HG02870 (cell line): ENCODE results near the gene CDON.
"Not testable (repeated sequence)": the region's sequence is repeated elsewhere in the genome, so short reads cannot be mapped to it uniquely, and the experiment has no call there.

Experiments used
- ATAC-seq: cut with Tn5 transposase; IDR thresholded peaks from one replicate; pipeline ENCODE4 v1.9.1; 2021; ENCODE audit warnings: mild to moderate bottlenecking, moderate library complexity; ENCODE audit not compliant: unreplicated experiment

CDON gene

DNA sequence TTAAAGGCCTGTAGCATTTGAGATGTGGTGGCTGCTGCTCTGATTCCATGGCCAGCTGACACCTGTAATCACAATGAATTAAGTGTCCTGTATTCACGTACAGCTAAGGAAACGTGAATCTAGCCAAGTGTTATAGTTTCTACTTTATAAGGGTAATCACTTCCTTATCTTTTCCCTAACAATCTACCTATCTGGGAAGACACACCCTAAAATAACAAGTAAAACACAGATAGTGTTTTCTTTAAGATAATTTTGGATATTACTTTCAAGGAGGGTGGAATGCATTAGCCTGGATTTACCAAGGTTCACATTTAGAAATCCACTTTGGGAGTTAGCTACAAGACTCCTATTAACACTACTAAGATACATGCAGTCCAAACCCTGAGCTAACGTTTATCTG lies 11.5 kb downstream of the CDON start:
- no peak for ATAC-seq

DNA sequence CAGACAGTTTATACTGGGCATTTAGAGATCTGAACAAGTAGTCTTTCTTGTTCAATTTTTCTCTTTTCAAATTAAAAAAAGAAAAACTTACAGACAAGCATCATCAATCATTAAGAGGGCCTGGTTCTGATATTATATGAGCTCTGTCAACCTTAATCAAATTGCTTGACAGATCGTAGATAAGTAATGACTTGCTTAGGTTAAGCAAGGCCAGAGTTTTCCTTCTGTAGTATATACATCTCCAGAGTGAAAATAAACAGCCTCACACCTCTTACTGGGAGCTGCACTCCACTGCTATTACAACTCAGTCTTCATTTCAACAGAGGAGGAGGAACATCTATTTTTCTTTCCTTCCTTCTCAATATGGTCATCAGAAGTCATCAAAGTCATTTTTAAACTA lies 13.5 kb downstream of the CDON start:
- no peak for ATAC-seq

DNA sequence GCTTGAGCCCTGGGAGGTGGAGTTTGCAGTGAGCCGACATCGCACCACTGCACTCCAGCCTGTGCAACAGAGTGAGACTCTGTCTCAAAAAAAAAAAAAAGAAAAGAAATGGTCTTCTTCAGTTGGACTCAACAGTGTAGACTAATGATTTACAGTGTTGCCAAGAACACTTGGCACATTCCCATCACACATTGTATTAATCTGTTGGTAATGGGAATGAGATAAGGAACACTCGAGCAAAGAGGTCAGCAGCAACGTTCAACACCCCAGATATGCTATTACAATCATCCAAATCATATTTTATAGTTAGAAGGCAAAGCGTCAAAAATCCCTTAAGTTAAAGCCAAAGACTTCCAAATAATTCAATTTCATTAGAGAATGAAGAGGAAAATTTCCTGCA lies 14.5 kb downstream of the CDON start:
- ATAC-seq: no peak

DNA sequence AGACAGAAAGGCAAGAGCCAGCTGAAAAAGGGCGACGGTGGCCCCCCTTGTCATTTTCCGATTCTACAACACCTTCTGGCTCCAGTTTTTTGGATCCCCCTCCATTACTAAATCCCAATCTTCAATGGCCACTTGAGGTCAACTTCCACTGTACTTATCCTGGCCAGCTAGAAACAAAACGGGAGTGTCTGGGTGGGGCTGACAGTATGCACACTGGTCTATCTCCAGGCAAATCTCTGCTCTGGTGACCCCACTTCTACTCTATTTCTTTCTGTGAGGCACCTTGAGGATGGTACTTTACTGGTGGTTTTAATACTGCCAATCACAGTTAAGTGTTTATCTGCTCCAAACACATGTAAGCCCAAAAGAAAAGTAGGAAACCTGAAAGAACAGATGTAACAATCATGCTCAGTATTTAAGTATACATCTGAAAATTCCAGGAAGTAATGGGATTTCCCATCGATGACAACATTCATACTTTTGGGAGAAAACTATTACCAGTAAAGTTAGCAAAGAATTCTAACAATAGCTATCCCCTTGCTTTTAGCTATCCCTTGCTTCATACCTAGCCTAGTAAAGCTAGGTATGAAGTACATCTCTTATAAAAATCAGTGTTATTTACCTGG lies 16.0 kb downstream of the CDON start:
- ATAC-seq: no peak

DNA sequence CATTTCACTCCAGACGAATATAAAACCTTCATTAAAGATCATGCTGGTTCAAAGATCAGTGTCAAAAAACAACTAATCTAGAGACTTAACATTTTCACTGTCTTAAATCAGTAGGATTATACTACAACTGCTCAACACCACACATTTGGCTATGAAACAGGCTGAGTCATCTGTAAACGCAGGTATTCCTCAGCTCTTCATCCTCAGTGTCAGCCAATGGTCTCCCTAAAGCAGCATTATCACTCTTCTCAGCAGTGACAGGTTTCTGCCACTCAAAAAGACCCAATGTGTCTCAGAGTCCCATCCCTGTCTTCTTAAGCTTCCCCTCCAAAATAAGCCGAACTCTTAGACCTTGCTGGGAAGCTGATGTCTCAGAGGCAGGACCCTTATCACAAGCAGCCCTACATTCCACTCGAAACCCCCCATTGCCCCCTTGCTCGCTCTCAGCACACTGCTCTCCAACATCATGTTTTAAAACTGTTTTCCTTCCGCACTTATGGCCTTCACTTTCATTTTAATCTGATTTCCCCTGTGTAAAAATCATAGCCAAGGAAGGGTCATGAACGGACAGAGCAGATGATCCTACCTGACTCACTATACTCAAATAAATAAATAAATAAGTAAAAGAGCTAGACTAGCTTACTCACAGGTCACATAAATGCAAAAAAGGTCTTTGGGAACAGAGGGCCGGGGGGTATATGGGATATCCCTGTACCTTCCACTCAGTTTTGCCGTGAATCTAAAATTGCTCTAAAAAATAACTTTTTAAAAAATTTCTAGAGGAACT lies 23.0 kb downstream of the CDON start:
- ATAC-seq: no peak

DNA sequence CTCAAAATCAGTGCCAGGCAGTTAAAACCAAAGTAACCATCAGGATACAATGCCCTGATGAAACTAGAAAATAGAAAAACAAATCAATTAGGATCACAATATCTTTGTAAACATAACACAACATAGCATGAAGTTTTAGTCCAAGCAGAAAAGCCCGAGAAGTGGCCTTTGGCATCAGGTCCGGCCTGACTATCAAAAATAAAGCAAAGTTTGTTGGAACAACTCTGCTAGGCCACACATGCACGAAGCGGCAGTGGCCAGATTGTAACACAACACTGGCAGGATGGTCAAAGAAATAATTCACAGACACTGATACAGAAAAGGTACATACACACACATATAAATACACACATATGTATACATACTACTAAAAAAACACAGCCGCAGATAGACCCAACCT lies 26.9 kb downstream of the CDON start:
- ATAC-seq: no peak

DNA sequence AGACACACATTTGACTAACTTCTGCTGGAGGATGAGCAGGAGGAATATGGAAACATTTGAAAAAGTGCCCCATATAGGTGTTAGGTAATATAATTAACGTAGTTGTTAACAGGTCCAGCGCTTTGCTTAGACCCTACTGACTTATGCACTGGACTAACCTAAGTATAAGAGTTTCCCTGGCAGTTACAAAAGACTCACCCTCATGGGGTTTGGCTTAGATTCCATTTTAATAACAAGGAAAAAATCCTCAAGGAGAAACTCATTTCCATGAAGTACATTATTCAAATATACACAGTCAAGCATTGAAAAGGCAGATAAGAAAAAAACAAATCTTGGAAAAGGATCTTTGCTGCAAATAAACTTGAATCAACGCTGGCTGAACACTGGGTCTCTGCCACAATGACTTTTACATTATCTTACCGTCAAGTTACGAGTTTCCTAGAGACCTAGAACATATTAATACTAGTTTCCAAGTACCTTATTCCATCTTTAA lies 27.7 kb downstream of the CDON start:
- no peak for ATAC-seq

DNA sequence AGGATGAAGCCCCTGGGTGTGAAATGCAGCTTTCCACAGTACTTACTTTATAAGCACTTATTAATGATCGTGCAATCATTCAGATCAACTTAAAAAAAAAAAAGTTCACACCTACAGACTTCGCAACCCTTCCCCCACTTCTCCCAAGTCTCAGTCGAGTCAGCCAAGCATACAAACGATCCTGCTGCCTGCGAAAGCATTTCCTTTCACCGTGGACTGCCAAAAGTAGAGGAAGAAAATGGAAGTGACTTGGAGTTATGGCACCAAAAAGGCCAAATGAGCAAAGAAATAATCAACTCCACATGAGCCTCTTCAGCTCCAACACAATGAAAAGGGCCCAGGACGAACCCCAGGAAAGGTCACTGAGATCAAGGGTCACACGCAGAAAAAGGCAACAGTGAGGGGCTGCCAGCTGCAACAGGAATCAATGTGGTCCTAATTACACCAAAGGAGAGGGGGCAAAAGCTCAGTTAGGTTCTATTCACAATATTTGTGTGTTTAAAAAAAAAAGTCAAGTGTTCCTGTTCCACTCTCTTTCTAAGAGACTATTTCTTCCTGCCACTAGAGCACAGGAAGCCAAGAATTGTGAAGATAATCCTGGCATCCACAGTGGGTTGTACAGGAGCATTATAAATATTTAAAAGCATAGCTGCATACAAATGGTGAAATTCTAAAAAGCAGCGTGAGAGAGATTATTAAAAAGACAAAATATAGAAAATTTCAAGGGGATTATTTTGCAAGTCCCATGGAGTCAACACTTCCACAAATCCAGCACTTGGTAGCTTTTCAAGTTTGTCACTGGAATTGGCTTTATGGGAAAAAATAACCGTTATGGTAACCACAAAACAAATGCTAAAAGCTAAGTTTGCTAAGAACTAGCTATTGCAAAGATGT lies 28.4 kb downstream of the CDON start:
- ATAC-seq: no peak

DNA sequence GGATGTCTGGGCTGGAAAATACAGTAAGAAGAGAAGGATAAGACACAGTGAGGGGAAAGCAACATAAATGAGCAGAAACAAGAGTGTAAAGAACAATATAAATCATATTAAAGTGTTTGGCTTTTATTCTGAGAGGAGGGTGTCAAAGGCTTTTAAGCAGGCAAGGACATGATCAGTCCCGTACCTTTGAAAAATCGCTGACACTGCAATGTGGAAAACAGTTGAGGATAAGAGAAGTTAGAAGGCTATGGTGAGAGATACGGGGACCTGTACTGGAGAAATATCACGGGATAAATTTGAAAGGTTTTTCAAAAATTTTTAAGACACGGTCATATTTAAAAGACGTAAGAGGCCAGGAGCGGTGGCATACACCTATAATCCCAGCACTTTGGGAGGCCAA lies 30.3 kb downstream of the CDON start:
- ATAC-seq: no peak

DNA sequence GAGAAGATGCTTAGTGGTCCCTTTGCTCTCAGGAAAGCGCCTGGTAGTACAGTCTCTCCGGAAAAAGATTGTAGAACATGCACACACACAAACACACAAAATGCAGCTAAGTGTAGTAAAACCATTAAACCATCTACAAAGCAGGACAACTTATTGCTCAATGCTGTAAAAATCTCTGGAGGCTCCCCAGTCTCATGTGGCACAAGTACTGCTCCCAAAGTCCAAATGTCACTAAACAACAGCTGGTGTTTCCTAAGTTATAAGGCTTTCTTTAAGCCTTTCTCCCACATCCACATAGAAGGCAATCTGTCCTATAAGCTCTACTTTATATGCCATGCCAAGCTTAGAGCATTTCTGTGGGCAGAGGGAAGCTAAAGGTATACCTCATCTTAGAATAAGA lies 32.9 kb downstream of the CDON start:
- ATAC-seq: no peak

DNA sequence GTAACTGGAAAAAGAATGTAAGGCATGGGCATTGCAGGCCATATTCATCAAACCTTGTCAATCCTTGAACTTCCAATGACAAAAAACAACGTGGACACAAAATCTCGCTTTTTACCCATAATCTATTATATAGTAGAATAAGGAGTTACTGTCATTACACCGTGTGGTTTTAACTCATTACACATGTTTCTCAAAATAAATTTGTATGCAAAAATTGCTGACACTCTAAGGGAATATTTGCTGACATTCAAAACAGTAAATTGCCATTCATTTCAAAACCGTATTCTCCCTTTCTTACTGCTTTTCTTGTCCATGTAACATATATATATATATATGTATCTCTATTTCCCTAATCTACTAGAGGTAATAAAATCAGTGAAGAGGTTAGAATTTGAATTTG lies 33.4 kb downstream of the CDON start:
- ATAC-seq: no peak

DNA sequence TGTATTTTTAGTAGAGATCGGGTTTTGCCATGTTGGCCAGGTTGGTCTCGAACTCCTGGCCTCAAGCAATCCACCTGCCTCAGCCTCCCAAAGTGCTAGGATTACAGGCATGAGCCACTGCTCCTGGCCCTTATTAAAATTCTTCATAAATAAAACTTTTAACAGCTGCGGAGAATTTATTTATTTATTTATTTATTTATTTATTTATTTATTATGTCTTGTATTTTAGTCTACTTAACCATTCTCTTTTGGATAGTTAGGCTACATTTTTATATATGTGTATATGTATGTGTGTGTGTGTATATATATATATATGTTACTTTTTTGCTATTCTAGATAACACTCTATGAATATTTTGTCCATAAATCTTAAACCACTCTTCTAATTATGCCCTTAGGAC lies 34.1 kb downstream of the CDON start:
- ATAC-seq: not testable (repeated sequence)

DNA sequence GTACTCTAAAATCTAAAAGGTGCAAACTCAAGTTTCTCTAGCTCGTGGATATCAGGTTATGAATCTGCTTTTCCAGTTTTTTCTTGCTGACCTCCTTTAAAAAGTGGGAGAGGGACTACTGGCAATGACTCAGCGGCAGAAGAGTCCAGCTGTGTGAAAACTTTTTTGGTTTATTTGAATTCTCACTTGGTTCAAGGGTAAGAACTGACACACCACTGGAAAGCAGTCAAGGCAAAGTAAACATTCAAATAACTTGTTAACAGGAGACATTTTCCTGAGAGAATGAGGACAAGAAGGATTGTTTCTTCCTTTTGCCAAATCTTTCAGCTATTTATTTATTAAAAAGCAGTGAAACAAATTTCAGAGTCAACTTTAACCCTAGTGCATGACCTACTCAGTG lies 36.1 kb downstream of the CDON start:
- no peak for ATAC-seq

DNA sequence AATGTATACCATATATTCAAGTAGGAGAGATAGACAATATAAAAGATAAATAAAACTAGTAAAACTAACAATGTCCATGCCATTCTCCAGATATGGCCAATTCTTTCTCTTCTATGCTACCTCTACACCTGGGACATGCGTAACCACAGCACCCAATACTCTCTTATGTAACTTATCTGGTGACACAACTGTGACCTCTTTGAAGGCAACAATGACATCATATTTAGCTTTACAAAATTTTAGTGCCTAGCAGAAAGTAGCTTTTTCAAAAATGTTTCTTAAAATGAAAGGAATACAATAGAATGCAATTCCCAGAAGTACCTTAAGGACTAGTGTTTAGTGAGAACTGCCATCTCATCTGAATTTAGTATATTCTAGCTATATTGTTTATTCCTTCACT lies 36.8 kb downstream of the CDON start:
- ATAC-seq: no peak

DNA sequence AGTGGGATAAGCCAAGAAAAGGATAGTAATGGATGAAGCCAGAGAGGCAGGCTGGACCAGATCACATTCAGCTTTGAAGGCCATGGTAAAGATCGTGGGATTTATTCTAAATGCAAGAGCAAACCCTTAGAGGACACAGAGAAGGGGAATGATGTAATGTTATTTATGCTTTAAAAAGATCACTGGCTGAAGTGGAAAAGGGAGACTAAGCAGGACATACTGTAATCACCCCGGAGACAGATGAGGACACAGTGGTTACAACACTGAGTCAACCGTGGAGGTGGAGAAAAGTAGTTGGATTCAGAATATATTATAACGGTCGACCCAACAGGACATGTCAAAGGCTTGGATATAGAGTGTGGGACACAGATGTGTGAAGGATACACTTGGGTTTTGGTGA lies 38.5 kb downstream of the CDON start:
- no peak for ATAC-seq

DNA sequence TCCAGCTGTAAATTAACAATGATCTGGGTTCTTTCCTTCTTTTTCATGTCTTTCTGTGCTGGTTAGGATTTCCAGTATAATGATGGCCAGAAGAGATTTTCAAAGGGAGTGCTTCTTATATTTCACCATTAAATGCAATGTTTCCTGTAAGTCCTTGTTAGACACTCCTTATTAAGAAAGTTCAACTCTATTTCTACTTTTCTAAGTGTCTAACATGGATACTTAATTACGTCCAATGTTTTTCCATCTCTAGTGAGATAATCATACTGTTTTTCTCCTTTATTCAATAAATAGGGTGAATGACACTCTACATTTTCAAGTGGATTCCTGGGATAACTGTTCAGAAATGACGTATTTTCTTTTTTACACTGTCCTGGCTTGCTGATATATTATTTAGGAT lies 49.8 kb downstream of the CDON start:
- no peak for ATAC-seq

DNA sequence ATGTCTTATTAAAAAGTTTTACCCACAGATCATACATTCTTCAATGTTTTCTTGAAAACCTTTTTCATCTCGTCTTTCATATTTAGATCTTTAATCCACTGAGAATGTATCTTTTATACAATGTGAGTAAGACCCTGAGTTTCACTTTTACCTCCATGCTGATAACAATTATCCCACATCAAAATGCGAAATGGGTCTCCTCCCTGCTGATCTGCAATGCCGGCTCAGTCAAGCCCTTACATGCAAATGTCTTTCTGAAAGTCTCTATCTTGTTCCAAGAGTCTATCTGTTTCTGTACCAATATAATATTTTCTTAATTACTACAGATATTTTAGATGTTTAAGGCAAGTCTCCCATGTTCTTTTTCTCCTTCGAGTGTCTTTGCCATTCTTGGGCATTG lies 50.9 kb downstream of the CDON start:
- no peak for ATAC-seq

DNA sequence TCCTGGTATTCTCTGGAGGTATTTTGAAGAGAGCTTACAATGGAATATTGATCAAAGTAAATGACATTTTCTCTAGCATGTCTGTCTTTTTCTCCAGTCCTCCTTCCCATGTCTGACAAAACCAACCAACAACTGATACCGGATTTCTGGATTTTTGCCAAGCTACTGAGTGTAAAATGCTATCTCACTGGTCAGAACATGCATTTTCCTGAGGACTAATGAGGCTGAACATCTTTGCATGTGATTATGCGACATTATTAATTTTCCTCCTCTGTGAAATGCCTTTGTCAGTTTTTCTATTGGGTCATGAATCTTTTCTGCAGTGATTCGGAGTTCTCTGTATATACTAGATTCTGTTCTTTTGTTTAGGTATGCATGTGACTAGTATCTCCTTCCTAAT lies 51.4 kb downstream of the CDON start:
- no peak for ATAC-seq

DNA sequence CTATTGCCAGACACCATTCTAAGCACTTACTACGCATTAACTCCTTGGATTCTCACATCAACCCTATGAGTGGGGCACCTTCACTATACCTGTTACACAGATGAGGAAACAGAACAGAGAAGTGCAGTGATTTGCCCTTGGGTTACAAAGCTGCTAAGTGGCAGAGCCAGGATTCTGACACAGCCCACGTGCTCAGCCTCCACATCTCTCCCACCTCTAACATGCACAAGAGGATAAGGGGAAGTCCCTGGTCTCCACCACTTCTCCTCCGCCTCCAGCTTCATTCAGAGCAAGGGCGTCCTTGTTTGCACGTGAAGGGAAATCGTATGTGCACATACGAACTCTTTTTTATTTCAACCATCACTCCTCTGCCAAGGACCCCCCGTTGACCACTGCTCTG lies 53.7 kb downstream of the CDON start:
- ATAC-seq: no peak

DNA sequence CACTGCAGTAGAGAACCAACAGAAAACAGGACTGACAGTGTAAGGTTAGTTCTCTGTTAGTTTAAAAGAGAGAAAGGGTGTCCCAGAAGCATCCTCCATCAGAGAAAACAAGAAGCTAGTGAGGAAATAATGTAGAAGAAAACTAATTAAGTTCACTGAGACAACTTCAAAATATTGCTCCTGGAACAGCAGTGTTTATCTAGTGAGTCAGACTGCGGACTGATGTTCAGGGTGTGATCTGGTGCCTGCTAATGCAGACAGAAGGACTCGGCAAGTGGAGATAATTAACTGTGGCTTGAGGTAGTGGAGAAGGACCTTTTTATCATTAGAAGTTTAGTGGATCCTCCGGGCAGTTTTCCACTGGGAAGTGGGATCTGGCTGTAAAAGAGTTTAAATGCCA lies 55.4 kb downstream of the CDON start:
- no peak for ATAC-seq

DNA sequence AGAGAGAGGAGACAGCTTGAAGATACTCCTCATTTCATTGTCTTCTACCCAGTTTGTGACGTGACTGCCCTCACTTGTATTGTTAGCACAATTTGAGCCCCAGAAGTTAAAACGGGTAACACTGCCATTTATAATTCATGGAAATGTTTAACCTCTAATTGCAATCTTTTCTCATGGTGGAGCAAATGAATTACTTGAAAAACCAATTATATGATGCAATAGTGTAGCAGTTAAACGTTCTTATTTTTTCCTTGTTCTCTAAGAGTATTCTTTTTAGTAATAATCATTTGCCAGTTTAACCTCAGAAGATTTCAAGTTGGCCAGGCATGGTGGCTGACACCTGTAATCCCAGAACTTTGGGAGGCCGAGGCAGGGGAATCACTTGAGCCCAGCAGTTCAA lies 56.6 kb downstream of the CDON start:
- no peak for ATAC-seq

DNA sequence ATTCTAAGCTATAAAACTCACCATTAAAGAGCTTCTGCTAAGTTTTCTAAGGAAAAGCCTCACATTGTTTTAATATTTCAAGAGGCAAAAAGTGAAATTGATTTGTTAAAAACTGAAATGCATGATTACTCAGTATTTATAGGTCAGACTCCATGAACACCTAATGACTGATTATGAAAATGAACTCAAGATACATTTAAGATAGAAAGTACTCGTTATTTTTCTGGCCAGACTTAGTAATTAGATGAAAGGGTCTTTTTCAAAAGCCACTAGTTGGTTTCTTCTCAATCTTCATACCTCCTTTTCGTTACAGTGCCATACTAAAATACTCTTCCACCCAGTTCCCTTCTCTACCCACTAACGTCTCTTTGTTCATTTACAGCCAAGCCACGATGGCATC lies 60.5 kb downstream of the CDON start:
- ATAC-seq: no peak
